ENCODE results near the gene ACP6. TPM values are rescaled to one million over a fixed set of nuclear protein-coding genes. Genes with fewer than 3 reads are reported as not detected.
"Not testable (repeated sequence)": the region's sequence is repeated elsewhere in the genome, so short reads cannot be mapped to it uniquely, and the experiment has no call there.

Gene ACP6
- polyA plus RNA-seq, 3 donors: 7.8 to 9.8 (median 8.9) TPM

GRCh38 chr1:147626739-147627138 is 43.6 kb downstream of the ACP6 start:
- H3K27ac ChIP-seq (ENCODE audit: low read depth, low read length): no peak overlapping the region
- 67 to 96% (median 93%) methylated on average over 5 of the region's 5 CpGs for WGBS, 3 donors

GRCh38 chr1:147626291-147626690 is 44.0 kb downstream of the ACP6 start:
- WGBS, 3 donors: 86 to 91% (median 89%) methylated on average over 2 of the region's 2 CpGs
- H3K27ac ChIP-seq (ENCODE audit: low read depth, low read length): no peak overlapping the region

GRCh38 chr1:147625362-147625995 is 44.8 kb downstream of the ACP6 start:
- no peak overlapping the region for H3K27ac ChIP-seq (ENCODE audit: low read depth, low read length)
- WGBS, 3 donors: 29 to 57% (median 31%) methylated on average over 7 of the region's 7 CpGs

GRCh38 chr1:147624529-147624928 is 45.8 kb downstream of the ACP6 start:
- no peak overlapping the region for H3K27ac ChIP-seq (ENCODE audit: low read depth, low read length)
- WGBS, 3 donors: 92 to 95% (median 92%) methylated on average over 8 of the region's 8 CpGs

- 86 to 95% (median 93%) methylated on average over 8 of the region's 8 CpGs for WGBS, 3 donors
- H3K27ac ChIP-seq (ENCODE audit: low read depth, low read length): no peak overlapping the region
Observed at GRCh38 chr1:147624011-147624410, 46.3 kb downstream of the ACP6 start.

- H3K27ac ChIP-seq (ENCODE audit: low read depth, low read length): no peak overlapping the region
- WGBS, 3 donors: 81 to 91% (median 86%) methylated on average over 2 of the region's 2 CpGs
Observed at GRCh38 chr1:147622731-147623130, 47.6 kb downstream of the ACP6 start.

- 73 to 89% (median 85%) methylated on average over 12 of the region's 12 CpGs for WGBS, 3 donors
- no peak overlapping the region for H3K27ac ChIP-seq (ENCODE audit: low read depth, low read length)
Observed at GRCh38 chr1:147620543-147620942, 49.8 kb downstream of the ACP6 start.

- H3K27ac ChIP-seq (ENCODE audit: low read depth, low read length): no peak overlapping the region
- 87 to 95% (median 92%) methylated on average over 7 of the region's 7 CpGs for WGBS, 3 donors
Observed at GRCh38 chr1:147619741-147620140, 50.6 kb downstream of the ACP6 start.

- no peak overlapping the region for H3K27ac ChIP-seq (ENCODE audit: low read depth, low read length)
Observed at GRCh38 chr1:147618771-147619170, 51.6 kb downstream of the ACP6 start.

GRCh38 chr1:147618077-147618569 is 52.2 kb downstream of the ACP6 start:
- WGBS, 3 donors: 42 to 70% (median 50%) methylated on average over 4 of the region's 4 CpGs
- H3K27ac ChIP-seq (ENCODE audit: low read depth, low read length): no peak overlapping the region

More at GRCh38 chr1:147618771-147619170, 51.6 kb downstream of the ACP6 start:
- 81 to 91% (median 85%) methylated on average over 8 of the region's 8 CpGs for WGBS, 3 donors

GRCh38 chr1:147614966-147615365 is 55.4 kb downstream of the ACP6 start:
- WGBS, 3 donors: 96 to 98% (median 97%) methylated on average over 4 of the region's 4 CpGs
- not testable (repeated sequence) for H3K27ac ChIP-seq (ENCODE audit: low read depth, low read length)

GRCh38 chr1:147613506-147613905 is 56.8 kb downstream of the ACP6 start:
- no peak overlapping the region for H3K27ac ChIP-seq (ENCODE audit: low read depth, low read length)

GRCh38 chr1:147612366-147612765 is 58.0 kb downstream of the ACP6 start:
- no peak overlapping the region for H3K27ac ChIP-seq (ENCODE audit: low read depth, low read length)
- WGBS, 3 donors: 73 to 88% (median 86%) methylated on average over 4 of the region's 4 CpGs

- no peak overlapping the region for H3K27ac ChIP-seq (ENCODE audit: low read depth, low read length)
- 85 to 93% (median 90%) methylated on average over 8 of the region's 8 CpGs for WGBS, 3 donors
Observed at GRCh38 chr1:147611586-147611985, 58.7 kb downstream of the ACP6 start.

- no peak overlapping the region for H3K27ac ChIP-seq (ENCODE audit: low read depth, low read length)
- WGBS, 3 donors: 82 to 96% (median 94%) methylated on average over 3 of the region's 3 CpGs
Observed at GRCh38 chr1:147611021-147611426, 59.3 kb downstream of the ACP6 start.

- WGBS, 3 donors: 82 to 93% (median 89%) methylated on average over 2 of the region's 2 CpGs
Observed at GRCh38 chr1:147609358-147609757, 61.0 kb downstream of the ACP6 start.

GRCh38 chr1:147608596-147608995 is 61.7 kb downstream of the ACP6 start:
- 82 to 98% (median 95%) methylated on average over 5 of the region's 5 CpGs for WGBS, 3 donors
- no peak overlapping the region for H3K27ac ChIP-seq (ENCODE audit: low read depth, low read length)

More at GRCh38 chr1:147609358-147609757, 61.0 kb downstream of the ACP6 start:
- H3K27ac ChIP-seq (ENCODE audit: low read depth, low read length): no peak overlapping the region

GRCh38 chr1:147605591-147605990 is 64.7 kb downstream of the ACP6 start:
- 80 to 86% (median 82%) methylated on average over 2 of the region's 2 CpGs for WGBS, 3 donors
- H3K27ac ChIP-seq (ENCODE audit: low read depth, low read length): no peak overlapping the region

GRCh38 chr1:147603986-147604385 is 66.3 kb downstream of the ACP6 start:
- 87 to 93% (median 91%) methylated on average over 3 of the region's 3 CpGs for WGBS, 3 donors
- no peak overlapping the region for H3K27ac ChIP-seq (ENCODE audit: low read depth, low read length)

Measured in adipose tissue (tissue), 3 donors.